Activated naive CD4-positive, alpha-beta T cell treated with anti-CD3 and anti-CD28 coated beads, Interleukin-2, amount 10 ng/mL, durations not matched to agents 7 days and 5 days (primary cell): ENCODE results near the gene CARD14.

Experiments
- CTCF ChIA-PET: fragments of 350-600 bp; sonication (Branson Sonifier 250); formaldehyde crosslinking; loops from one replicate; lab custom pipeline; 2021; ENCODE audit warnings: antibody characterized with exemption; lab: Charles Lee
- DNase-seq: peaks from one replicate; pipeline ENCODE4 v3.0.0-alpha.2; 2020
- H3K27ac Mint-ChIP-seq: one replicate; pipeline ENCODE4 v1.8.0; 2021; ENCODE audit warnings: mild to moderate bottlenecking, moderate library complexity, mixed read lengths
- H3K27me3 Mint-ChIP-seq: one replicate; pipeline ENCODE4 v1.8.0; 2021; ENCODE audit warnings: mild to moderate bottlenecking, mixed read lengths
- H3K36me3 Mint-ChIP-seq: one replicate; pipeline ENCODE4 v1.8.0; 2021; ENCODE audit warnings: mixed read lengths
- H3K4me1 Mint-ChIP-seq: one replicate; pipeline ENCODE4 v1.8.0; 2021; ENCODE audit warnings: mixed read lengths
- H3K4me3 Mint-ChIP-seq: one replicate; pipeline ENCODE4 v1.8.0; 2021; ENCODE audit warnings: mild to moderate bottlenecking, moderate library complexity, mixed read lengths
- H3K9me3 Mint-ChIP-seq: one replicate; pipeline ENCODE4 v1.8.0; 2021; ENCODE audit warnings: mixed read lengths

Gene CARD14

GRCh38 chr17:80169784-80170500, at the start of gene CARD14:
CARD14 (plus strand) TSS chr17:80170030; CDS start chr17:80181439, 11,409 bp downstream.
- DNase-seq = no peak
- no peak within 1 kb of the TSS for H3K4me3 Mint-ChIP-seq
- CTCF ChIA-PET = no interaction called here
- H3K27me3 Mint-ChIP-seq = peaks cover 26% of the 10 kb centered on the region
- H3K27ac Mint-ChIP-seq = no peak within 1 kb of the TSS
- no peaks in the 10 kb centered on the region for H3K4me1 Mint-ChIP-seq
- no peaks in the 10 kb centered on the region for H3K36me3 Mint-ChIP-seq
- H3K9me3 Mint-ChIP-seq = no peaks in the 10 kb centered on the region

DNA sequence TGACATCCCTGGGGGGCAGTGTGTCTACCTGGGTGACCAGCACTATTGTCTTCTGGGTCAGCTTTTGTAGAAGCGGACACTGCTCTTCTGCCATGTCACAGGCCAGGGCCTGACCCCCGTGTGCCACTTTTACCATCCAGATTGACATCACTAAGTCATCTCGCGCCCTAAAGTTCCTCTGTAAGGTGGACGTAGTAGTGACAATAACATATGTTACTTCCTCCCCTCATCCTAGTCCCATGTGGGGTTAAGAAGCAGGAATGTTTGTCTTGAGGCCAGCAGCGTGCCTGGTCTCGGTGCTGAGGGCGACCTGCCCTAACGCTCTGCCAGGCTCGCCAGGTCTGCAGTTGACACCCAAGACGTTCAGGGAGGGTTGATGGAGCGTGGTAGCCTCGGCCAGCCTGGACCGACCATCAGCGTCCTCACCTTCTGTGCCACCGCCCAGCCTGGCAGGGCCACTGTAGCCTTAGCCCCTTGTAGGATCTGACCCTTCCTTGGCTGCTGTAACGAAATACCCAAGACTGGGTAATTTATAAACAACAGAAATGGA, 47.7 kb upstream of the CARD14 start:
- Mint-ChIP-seq H3K4me1 (no peaks in the 10 kb centered on the region), H3K4me3 (no peak overlapping the region), H3K27ac (no peak overlapping the region), H3K9me3 (no peaks in the 10 kb centered on the region), H3K36me3 (no peaks in the 10 kb centered on the region), H3K27me3 (peaks cover 24% of the 10 kb centered on the region)
- CTCF ChIA-PET = no interaction called here
- no peak for DNase-seq

DNA sequence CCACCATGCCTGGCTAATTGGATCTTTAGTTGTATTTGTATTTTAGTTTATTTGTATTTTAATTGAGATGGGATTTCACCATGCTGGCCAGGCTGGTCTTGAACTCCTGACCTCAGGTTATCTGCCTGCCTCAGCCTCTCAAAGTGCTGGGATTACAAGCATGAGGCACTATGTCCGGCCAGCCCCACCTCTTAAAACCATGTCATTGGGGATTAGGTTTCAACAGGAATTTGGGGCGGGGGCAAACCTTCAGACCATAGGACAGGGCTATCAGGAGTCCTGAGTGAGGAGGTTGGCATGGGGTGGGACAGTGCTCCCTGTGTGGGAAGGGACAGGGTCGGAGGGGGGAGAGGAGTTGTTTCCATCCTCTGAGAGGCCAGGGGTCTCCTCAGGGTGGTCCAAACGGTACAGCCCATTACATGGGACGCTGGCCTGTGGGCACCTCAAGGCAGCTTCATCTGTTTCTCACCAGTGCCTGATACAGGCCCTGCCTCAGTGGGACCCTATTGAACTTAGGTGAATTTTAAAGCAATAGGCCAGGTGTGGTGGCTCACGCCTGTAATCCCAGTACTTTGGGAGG, 46.8 kb upstream of the CARD14 start:
- no peak overlapping the region for H3K27ac Mint-ChIP-seq
- H3K4me3 Mint-ChIP-seq = no peak overlapping the region
- no peaks in the 10 kb centered on the region for H3K9me3 Mint-ChIP-seq
- CTCF ChIA-PET = no interaction called here
- no peaks in the 10 kb centered on the region for H3K4me1 Mint-ChIP-seq
- H3K36me3 Mint-ChIP-seq = no peaks in the 10 kb centered on the region
- no peak for DNase-seq
- H3K27me3 Mint-ChIP-seq = peaks cover 21% of the 10 kb centered on the region

- Mint-ChIP-seq H3K27me3 (peaks cover 21% of the 10 kb centered on the region), H3K27ac (no peak overlapping the region), H3K9me3 (no peaks in the 10 kb centered on the region), H3K4me3 (no peak overlapping the region), H3K36me3 (no peaks in the 10 kb centered on the region), H3K4me1 (no peaks in the 10 kb centered on the region)
- no peak for DNase-seq
- CTCF ChIA-PET = interaction anchor here (1.4 kb wide), 1 partner anchor 22 kb away, joined by 3 read pairs; the partner anchor contains the start of gene GAA
Observed at GRCh38 chr17:80123791-80124190, 46.0 kb upstream of the CARD14 start.

DNA sequence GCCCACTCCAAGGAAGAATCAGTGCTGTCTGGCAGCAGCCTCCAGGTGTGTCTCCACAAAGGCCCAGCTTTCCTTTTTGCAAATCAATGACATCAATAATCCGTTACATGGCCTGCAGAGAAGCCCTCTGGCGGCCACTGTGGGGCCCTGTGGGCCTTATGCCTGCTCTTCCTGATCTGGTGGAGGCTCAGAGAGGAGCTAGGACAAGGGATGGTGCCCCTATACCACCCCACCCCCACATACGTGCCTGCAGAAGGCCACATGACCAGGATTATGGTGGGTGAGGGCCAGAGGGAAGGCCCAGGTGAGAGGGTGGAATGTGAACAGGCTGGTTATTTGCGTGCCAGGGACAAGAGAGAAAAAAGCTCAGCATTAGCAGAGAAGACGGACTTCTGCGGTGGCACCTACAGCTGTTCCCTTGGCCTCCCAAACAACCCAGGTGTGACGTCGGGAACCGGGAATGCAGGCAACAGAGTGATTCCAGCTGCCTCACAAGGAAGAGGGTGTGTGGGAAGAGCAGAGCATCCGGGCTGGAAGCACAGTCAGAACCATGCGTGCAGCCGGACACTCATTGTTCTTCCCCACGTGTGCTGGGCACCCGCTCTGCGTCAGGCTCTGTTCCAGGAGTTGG, 45.4 kb upstream of the CARD14 start:
- no peak for DNase-seq
- H3K4me1 Mint-ChIP-seq = no peaks in the 10 kb centered on the region
- H3K4me3 Mint-ChIP-seq = no peak overlapping the region
- CTCF ChIA-PET = interaction anchor here (0.6 to 1.4 kb wide), 3 partner anchors 9 to 41 kb away, joined by 3 to 6 read pairs (median 3); partner anchors contain the start of gene GAA
- H3K27me3 Mint-ChIP-seq = peaks cover 22% of the 10 kb centered on the region
- H3K9me3 Mint-ChIP-seq = no peaks in the 10 kb centered on the region
- H3K36me3 Mint-ChIP-seq = no peaks in the 10 kb centered on the region
- no peak overlapping the region for H3K27ac Mint-ChIP-seq

DNA sequence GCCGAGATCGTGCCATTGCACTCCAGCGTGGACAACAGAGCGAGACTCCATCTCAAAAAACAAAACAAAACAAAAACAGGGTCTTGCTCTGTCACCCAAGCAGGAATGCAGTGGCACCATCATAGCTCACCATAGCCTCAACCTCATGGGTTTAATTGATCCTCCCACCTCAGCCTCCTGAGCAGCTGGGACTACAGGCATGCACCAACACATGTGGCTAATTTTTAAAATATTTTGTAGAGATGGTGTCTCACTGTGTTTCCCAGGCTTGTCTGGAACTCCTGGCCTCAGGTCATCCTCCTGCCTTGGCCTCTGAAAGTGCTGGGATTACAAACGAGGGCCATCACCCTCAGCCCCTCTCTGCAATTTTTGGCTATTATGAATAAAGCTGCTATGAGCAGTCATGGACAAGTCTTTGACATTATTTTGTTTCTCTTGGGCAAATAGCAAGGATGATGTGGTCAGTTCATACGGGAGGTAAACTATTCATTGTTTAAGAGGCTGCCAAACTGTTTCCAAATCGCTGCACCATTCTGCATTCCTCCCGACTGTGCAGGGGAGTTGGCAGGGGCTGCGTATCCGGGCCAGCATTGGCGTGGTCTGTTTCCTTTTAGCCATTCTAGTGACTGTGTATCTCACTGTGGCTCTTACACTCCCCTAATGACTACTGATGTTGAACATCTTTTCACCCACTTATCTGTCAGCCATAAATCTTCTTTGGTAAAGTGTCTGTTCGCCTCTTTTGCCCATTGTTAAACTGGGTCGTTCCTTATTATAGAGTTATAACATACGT, 44.0 kb upstream of the CARD14 start:
- Mint-ChIP-seq H3K4me1 (no peaks in the 10 kb centered on the region), H3K27ac (no peak overlapping the region), H3K27me3 (peaks cover 25% of the 10 kb centered on the region), H3K36me3 (no peaks in the 10 kb centered on the region), H3K4me3 (no peak overlapping the region), H3K9me3 (no peaks in the 10 kb centered on the region)
- no peak for DNase-seq
- CTCF ChIA-PET = no interaction called here

DNA sequence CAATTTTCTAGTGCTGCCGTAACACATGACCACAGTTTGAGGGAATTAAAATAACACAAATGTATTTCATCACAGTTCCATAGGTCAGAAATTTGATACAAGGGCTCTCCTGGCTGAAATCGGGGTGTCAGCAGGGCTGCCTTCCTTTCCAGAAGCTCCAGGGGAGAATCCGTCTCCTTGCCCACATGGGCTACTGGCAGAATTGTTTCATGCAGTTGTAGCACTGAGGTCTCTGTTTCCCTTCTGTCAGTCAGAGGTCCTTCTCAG, 43.4 kb upstream of the CARD14 start:
- CTCF ChIA-PET = no interaction called here
- Mint-ChIP-seq H3K27ac (no peak overlapping the region), H3K4me3 (no peak overlapping the region), H3K4me1 (no peaks in the 10 kb centered on the region), H3K27me3 (peaks cover 25% of the 10 kb centered on the region), H3K9me3 (no peaks in the 10 kb centered on the region), H3K36me3 (no peaks in the 10 kb centered on the region)
- DNase-seq = no peak

GRCh38 chr17:80129006-80129565, 40.7 kb upstream of the CARD14 start:
- CTCF ChIA-PET = no interaction called here
- H3K4me1 Mint-ChIP-seq = no peaks in the 10 kb centered on the region
- H3K27me3 Mint-ChIP-seq = peaks cover 19% of the 10 kb centered on the region
- H3K27ac Mint-ChIP-seq = no peak overlapping the region
- H3K9me3 Mint-ChIP-seq = no peaks in the 10 kb centered on the region
- DNase-seq = no peak
- peaks cover 14% of the 10 kb centered on the region for H3K36me3 Mint-ChIP-seq
- H3K4me3 Mint-ChIP-seq = no peak overlapping the region

GRCh38 chr17:80130992-80131391, 38.8 kb upstream of the CARD14 start:
- no peaks in the 10 kb centered on the region for H3K4me1 Mint-ChIP-seq
- no peak overlapping the region for H3K4me3 Mint-ChIP-seq
- H3K9me3 Mint-ChIP-seq = no peaks in the 10 kb centered on the region
- CTCF ChIA-PET = no interaction called here
- peaks cover 30% of the 10 kb centered on the region for H3K36me3 Mint-ChIP-seq
- H3K27me3 Mint-ChIP-seq = peaks cover 12% of the 10 kb centered on the region
- H3K27ac Mint-ChIP-seq = no peak overlapping the region
- no peak for DNase-seq

DNA sequence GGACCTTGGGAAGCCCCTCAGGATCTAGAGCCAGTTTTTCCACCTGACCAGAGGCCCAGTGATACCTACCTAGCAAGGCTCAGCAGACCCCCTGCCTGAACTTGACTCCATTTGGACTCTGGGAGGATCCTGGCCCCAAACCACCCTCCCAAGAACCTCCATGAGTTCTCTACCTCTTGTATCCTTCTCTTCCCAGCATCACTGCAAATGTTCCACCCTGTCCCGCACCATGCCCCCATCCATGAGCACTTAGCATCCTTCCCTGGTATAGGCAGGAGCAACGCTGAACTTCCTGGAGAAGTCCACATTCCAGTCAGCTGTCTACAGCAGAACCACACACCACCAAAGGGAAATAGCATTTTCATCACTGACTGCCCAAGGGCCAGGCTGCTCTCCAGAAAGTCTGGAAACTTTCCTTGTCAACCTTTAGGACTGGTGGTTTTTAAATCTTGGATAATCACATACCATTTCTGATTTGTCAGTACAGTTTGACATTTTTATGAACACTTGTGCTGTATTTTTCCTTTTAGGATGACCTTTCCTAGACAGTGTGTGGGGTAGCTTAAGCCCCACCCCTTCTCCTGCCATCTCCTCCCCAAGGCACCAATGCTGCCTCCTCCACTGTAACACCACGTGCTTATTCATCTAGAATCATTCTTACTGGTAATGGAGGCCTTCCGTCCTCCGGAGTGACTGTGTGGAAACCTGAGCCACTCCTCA, 36.8 kb upstream of the CARD14 start:
- peak overlapping the region; percentile 55 for H3K27ac Mint-ChIP-seq
- no peaks in the 10 kb centered on the region for H3K9me3 Mint-ChIP-seq
- no peak overlapping the region for H3K4me3 Mint-ChIP-seq
- no peaks in the 10 kb centered on the region for H3K4me1 Mint-ChIP-seq
- DNase-seq = no peak
- peaks cover 4% of the 10 kb centered on the region for H3K27me3 Mint-ChIP-seq
- CTCF ChIA-PET = interaction anchor here (1.5 kb wide), 1 partner anchor 11 kb away, joined by 7 read pairs; no protein-coding TSS in a partner anchor
- H3K36me3 Mint-ChIP-seq = peaks cover 49% of the 10 kb centered on the region

- CTCF ChIA-PET = interaction anchor here (1.5 kb wide), 1 partner anchor 11 kb away, joined by 7 read pairs; no protein-coding TSS in a partner anchor
- Mint-ChIP-seq H3K4me1 (no peaks in the 10 kb centered on the region), H3K9me3 (no peaks in the 10 kb centered on the region), H3K27ac (peak overlapping the region; percentile 55), H3K4me3 (no peak overlapping the region), H3K36me3 (peaks cover 54% of the 10 kb centered on the region), H3K27me3 (peaks cover 4% of the 10 kb centered on the region)
- no peak for DNase-seq
Observed at GRCh38 chr17:80133626-80133970, 36.2 kb upstream of the CARD14 start.

- Mint-ChIP-seq H3K4me1 (no peaks in the 10 kb centered on the region), H3K9me3 (no peaks in the 10 kb centered on the region), H3K36me3 (peaks cover 79% of the 10 kb centered on the region), H3K27ac (no peak overlapping the region), H3K4me3 (no peak overlapping the region), H3K27me3 (no peaks in the 10 kb centered on the region)
- CTCF ChIA-PET = no interaction called here
- DNase-seq = no peak
Observed at GRCh38 chr17:80137131-80137530, 32.7 kb upstream of the CARD14 start.

- Mint-ChIP-seq H3K9me3 (no peaks in the 10 kb centered on the region), H3K4me3 (no peak overlapping the region), H3K27ac (no peak overlapping the region), H3K4me1 (peaks cover 6% of the 10 kb centered on the region), H3K27me3 (no peaks in the 10 kb centered on the region), H3K36me3 (peaks cover 76% of the 10 kb centered on the region)
- DNase-seq = no peak
- CTCF ChIA-PET = interaction anchor here (1.1 kb wide), 1 partner anchor 37 kb away, joined by 3 read pairs; the partner anchor contains the start of gene GAA
Observed at GRCh38 chr17:80138856-80139426, 30.9 kb upstream of the CARD14 start.
